GM21737 (cell line): Measurements from ENCODE around the gene NAXE.
"Not testable (repeated sequence)": the region's sequence is repeated elsewhere in the genome, so short reads cannot be mapped to it uniquely, and the experiment has no call there.

Experiments used
- ATAC-seq: cut with Tn5 transposase; IDR thresholded peaks from one replicate; pipeline ENCODE4 v1.9.1; 2021; ENCODE audit warnings: mild to moderate bottlenecking, moderate library complexity; ENCODE audit not compliant: unreplicated experiment

NAXE gene

GRCh38 chr1:156618853-156619581, 27.4 kb downstream of the NAXE start, which contains the start of gene HAPLN2:
Gene HAPLN2, plus strand, starts transcription at chr1:156619415. Its CDS starts 4,076 bp downstream, at chr1:156623491.
- ATAC-seq = no peak

- ATAC-seq = no peak
These were observed 28.0 kb downstream of the NAXE start for GRCh38 chr1:156619582-156619955.

GRCh38 chr1:156622581-156623297, 31.2 kb downstream of the NAXE start:
- no peak for ATAC-seq

GRCh38 chr1:156623946-156624813, 32.6 kb downstream of the NAXE start:
- no peak for ATAC-seq

GRCh38 chr1:156624814-156625435, 33.3 kb downstream of the NAXE start:
- ATAC-seq = no peak

GRCh38 chr1:156625436-156626078, 34.0 kb downstream of the NAXE start:
- no peak for ATAC-seq

GRCh38 chr1:156626079-156626438, 34.5 kb downstream of the NAXE start:
- no peak for ATAC-seq

- no peak for ATAC-seq
These were observed 35.8 kb downstream of the NAXE start for GRCh38 chr1:156627313-156627880.

- ATAC-seq = no peak
These were observed 38.4 kb downstream of the NAXE start for GRCh38 chr1:156629823-156630449.

- ATAC-seq = not testable (repeated sequence)
These were observed 39.6 kb downstream of the NAXE start for GRCh38 chr1:156631152-156631551.

- ATAC-seq = no peak
These were observed 40.8 kb downstream of the NAXE start for GRCh38 chr1:156632355-156632754.

GRCh38 chr1:156638189-156638985, 46.8 kb downstream of the NAXE start:
- ATAC-seq = no peak

- no peak for ATAC-seq
These were observed 48.1 kb downstream of the NAXE start for GRCh38 chr1:156639601-156640101.

GRCh38 chr1:156640842-156641706, 49.5 kb downstream of the NAXE start:
- ATAC-seq = no peak

GRCh38 chr1:156641761-156642264, 50.2 kb downstream of the NAXE start, which contains the start of gene BCAN:
Gene BCAN, plus strand, starts transcription at chr1:156642117. Its CDS starts 3,938 bp downstream, at chr1:156646055.
- no peak for ATAC-seq

GRCh38 chr1:156642265-156643048, 50.9 kb downstream of the NAXE start:
- ATAC-seq = no peak
